Left renal pelvis (tissue), 4 donors: ENCODE results near the gene DOCK6. TPM values are rescaled to one million over a fixed set of nuclear protein-coding genes. Genes with fewer than 3 reads are reported as not detected.
"Not testable (repeated sequence)": the region's sequence is repeated elsewhere in the genome, so short reads cannot be mapped to it uniquely, and the experiment has no call there.

Experiments
- DNase-seq, 4 donors: peaks; one replicate each; pipeline ENCODE4 v3.0.0-alpha.2; 2013; ENCODE audit warnings: low read depth in 4 of 4, low spot score in 3 of 4
- polyA plus RNA-seq, 4 donors: library from polyadenylated mRNA; unstranded; fragments of 120-200 nt; gene quantifications; one replicate each; pipeline ENCODE4 v1.2.1, GENCODE V29; 2013; ENCODE audit not compliant: insufficient read length in 4 of 4

Gene DOCK6
- polyA plus RNA-seq, 4 donors: 29.6 to 56.0 (median 40.2) TPM

- DNase-seq: no peak
Observed at GRCh38 chr19:11176466-11177193, 85.7 kb downstream of the DOCK6 start.

- no peak for DNase-seq
Observed at GRCh38 chr19:11175920-11176319, 86.4 kb downstream of the DOCK6 start.

DNA sequence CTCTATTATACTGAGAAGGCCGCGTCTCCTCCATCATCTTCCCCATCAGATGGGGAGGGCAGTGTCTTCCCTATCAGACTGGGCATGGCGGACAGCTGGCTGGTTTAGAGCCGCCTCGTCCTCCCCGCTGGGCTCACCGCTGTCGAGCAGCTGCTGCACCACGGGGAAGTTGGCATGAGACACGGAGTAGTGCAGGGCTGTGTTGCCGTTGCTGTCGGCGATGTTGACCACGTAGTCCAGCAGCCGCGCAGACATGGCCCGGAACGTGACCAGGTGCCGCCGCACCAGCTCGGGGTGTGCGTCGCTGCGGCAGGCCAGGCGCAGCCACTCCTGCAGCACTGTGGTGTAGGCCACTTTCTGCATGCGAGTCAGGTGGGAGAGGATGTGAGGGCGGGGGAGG is 88.0 kb downstream of the DOCK6 start:
- DNase-seq: no peak

GRCh38 chr19:11173516-11174155 is 88.7 kb downstream of the DOCK6 start:
- no peak for DNase-seq

DNA sequence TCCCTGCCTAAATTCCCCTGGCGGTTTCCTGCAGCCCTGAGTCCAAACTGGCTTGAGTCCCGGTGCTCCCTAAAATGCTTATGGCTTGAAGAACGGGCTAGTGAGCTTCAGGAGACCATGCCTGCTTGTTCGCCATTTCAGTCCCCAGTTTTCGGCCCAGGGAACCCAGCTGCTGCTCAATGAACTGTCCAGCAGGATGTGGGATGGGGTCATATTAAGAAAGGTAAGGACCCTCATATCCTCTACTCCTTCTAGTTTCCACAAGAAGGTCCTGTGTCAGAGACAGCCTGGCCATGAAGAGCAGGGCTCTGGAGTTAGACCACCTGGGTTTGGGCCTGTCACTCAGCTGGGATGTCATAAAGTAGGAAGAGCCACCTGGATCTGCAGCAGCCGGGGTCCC is 89.7 kb downstream of the DOCK6 start:
- DNase-seq: no peak

DNA sequence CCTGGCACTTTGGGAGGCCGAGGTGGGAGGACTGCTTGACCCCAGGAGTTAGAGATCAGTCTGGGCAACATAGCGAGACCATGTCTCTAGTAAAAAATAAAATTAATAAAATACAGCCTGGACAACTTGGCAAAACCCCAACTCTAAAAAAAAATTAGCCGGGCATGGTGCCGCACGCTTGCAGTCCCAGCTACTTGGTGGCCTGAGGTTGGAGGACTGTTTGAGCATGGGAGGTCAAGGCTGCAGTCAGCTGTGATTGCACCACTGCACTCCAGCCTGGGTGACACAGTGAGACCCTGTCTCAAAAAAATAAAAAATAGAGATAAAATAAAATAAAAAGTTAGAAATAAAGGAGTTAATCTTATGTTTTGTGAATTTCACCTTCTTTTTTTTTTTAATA is 91.2 kb downstream of the DOCK6 start:
- no peak for DNase-seq

DNA sequence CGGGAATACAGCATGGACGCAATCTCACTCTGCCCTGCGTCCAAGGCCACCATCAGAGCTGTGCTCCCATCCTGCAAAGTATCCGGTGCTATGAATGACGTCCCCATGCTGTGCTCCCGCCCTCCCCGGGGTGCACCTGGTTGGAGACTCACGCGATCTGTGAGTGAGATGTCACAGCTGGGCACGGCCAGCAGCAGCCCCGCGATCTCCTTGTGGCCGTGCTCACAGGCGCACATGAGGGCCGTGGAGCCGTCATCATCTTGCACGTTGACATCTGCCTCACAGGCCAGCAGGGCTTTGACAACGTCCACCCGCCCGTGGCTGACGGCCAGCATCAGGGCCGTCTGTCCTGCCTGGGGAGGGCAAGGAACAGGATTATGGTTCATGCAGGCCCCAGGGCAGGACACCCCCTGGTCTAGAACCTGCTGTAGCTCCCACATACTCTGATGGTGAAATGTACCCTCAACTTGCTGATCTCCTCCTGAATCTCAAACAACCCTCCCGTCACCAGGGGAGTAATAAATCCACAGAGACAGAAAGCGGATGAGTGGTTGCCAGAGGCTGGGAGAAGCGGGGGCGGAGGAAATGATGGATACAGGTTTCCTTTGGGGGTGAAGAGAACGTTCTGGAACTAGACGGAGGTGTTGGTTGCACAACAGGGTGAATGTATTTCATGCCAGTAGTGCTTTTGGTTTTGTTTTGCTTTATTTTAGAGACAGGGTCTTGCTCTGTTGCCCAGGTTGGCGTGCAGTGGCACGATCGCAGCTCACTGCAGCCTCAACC is 92.2 kb downstream of the DOCK6 start:
- DNase-seq: no peak

GRCh38 chr19:11168568-11168967 is 93.8 kb downstream of the DOCK6 start:
- DNase-seq: no peak

GRCh38 chr19:11166281-11167142 is 95.8 kb downstream of the DOCK6 start:
- no peak for DNase-seq

- DNase-seq: no peak
Observed at GRCh38 chr19:11165486-11166030, 96.8 kb downstream of the DOCK6 start.

- DNase-seq: peak in 2 of 4 donors; percentile 38 to 58
Observed at GRCh38 chr19:11164879-11165406, 97.4 kb downstream of the DOCK6 start.

DNA sequence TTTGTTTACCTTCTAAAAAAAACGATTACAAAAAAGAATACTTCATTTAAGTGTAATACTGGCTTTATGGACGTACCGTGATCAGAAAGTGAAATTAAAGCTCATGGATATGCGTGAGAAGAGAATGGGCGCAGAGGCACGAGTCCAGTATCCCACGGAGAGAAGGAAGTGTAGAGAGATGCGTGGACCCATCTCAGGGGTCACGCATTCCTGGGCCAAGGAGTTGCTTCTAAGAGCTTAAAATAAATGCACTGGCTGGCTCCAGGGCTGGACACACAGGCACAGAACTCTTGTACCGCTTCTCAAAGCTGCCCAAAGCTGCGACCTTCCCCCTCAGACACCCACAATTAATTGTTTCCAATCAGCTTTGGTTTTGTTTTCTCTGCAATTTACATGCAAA is 98.0 kb downstream of the DOCK6 start:
- no peak for DNase-seq

GRCh38 chr19:11160440-11160768 is 101.9 kb downstream of the DOCK6 start:
- DNase-seq: not testable (repeated sequence)

- no peak for DNase-seq
Observed at GRCh38 chr19:11159598-11160439, 102.5 kb downstream of the DOCK6 start.

DNA sequence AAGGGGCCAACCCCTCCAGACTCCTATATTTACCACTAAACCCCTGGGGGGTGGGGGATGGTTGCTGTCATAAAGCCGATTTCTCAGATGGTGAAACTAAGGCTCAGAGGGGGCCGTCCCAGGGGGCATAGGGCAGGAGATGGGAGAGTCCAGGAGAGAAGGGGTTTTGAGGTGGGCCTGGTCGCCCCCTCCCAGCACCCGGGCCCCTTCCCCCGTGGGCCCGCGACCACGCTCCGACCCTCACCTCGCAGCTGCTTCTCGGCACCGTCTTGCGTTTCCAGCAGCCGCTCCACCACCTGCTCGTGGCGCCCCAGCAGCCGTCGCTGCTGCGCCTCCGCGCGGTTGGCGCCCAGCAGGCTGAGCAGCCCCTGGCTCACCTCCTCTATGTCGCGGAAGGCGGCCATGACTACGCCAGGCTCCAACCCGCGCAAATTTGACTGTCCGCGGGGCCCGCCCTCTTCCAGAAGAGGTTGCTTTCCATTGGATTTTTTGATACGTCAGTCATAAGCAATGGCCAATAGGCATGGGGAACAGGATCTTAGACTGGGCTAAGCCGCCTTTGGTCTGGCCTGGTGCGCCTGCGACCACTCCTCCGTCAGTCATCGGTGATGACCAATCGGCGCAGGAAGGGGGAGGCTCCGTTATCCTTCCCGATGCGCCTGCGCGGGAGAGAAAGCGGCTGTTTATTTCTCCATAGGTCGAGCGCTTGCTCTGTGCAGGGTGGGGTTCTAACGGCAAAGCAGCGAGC is 106.8 kb downstream of the DOCK6 start, which contains the start of gene SPC24:
Gene SPC24, minus strand, starts transcription at position 410 of the 748 bp plus-strand sequence. Its CDS starts 6 bp downstream, at position 404.
- peak; percentile 91 to 97 (median 94) for DNase-seq

- DNase-seq: no peak
Observed at GRCh38 chr19:11154683-11155047, 107.7 kb downstream of the DOCK6 start.

GRCh38 chr19:11152318-11153062 is 109.8 kb downstream of the DOCK6 start:
- DNase-seq: no peak

- no peak for DNase-seq
Observed at GRCh38 chr19:11151181-11151580, 111.1 kb downstream of the DOCK6 start.
